K562 treated with DMSO at 1 percent for 12 hours (cell line): ENCODE measurements around the gene TSR2. TPM values are rescaled to one million over a fixed set of nuclear protein-coding genes. Genes with fewer than 3 reads are reported as not detected.

Experiments
- total RNA-seq: library from RNA; unstranded; fragments of 300-600 nt; gene quantifications from 2 replicates; pipeline ENCODE4 v1.2.3, GENCODE V29; 2022; ENCODE audit not compliant: insufficient read depth

The TSR2 gene, protein sequence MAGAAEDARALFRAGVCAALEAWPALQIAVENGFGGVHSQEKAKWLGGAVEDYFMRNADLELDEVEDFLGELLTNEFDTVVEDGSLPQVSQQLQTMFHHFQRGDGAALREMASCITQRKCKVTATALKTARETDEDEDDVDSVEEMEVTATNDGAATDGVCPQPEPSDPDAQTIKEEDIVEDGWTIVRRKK
- 24.3 and 31.0 TPM in 2 replicates for total RNA-seq

DNA sequence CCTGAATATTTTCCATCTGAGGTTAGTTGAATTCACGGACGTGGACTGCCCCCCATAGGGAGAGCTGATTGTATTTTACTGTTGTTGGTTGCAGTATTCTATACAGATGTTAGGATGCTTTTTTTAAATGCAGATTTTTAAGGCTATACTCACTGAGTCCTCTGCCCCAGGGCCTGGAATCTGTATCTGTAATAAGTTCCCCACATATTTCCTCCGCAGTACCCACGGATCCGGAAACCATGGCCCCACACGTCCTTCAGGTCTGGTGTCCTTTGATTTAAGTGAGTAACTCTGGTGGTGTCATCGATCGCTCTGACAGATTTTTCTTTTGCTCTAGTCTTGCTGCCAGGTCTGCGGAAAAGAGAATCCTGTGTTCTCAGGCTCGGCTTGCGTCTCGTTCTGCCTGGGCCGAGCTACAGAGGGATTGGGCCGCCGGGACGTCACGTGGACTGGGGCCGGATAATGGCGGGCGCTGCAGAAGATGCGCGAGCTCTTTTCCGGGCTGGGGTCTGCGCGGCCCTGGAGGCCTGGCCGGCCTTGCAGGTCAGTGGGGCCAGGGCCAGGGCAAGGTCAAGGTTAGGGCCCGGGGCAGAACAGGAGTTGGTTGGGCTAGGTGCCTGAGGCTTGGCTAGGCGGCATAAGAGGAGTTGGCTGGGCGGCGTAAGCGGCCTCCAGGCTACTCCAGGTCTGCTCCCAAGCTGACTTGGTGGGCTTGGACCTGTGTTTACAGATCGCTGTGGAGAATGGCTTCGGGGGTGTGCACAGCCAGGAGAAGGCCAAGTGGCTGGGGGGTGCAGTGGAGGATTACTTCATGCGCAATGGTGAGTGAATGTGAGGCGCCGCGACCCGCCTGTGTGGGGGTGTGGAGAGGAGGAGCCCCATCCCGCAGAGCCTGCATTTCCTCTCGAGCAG is at the start of gene TSR2:
TSR2 (plus strand) TSS at position 445 of the 912 bp plus-strand sequence; CDS start at position 463, 18 bp downstream.

Other genes with a start within 250 kb of the TSR2 start
- 0.12 TPM in 1 of 2 replicates, not detected in the other for gene WNK3, start 82.4 kb upstream of the TSR2 start, total RNA-seq
- gene FGD1, start 55.8 kb downstream of the TSR2 start, total RNA-seq = 0.24 and 1.4 TPM in 2 replicates
- gene GNL3L, start 89.8 kb downstream of the TSR2 start, total RNA-seq = 7.3 and 14.6 TPM in 2 replicates